Left renal pelvis (tissue), 4 donors: ENCODE measurements around the gene CYLD. TPM values are rescaled to one million over a fixed set of nuclear protein-coding genes. Genes with fewer than 3 reads are reported as not detected.

Source experiments
- DNase-seq, 4 donors: peaks; one replicate each; pipeline ENCODE4 v3.0.0-alpha.2; 2013; ENCODE audit warnings: low read depth in 4 of 4, low spot score in 3 of 4
- polyA plus RNA-seq, 4 donors: library from polyadenylated mRNA; unstranded; fragments of 120-200 nt; gene quantifications; one replicate each; pipeline ENCODE4 v1.2.1, GENCODE V29; 2013; ENCODE audit not compliant: insufficient read length in 4 of 4

CYLD gene
- polyA plus RNA-seq, 4 donors, result 24.9 to 29.5 (median 26.8) TPM

- DNase-seq, result no peak
Observed at GRCh38 chr16:50812876-50813466, 71.1 kb downstream of the CYLD start.

GRCh38 chr16:50814052-50814451 is 72.2 kb downstream of the CYLD start:
- no peak for DNase-seq

GRCh38 chr16:50814541-50814940 is 72.7 kb downstream of the CYLD start:
- no peak for DNase-seq

GRCh38 chr16:50815382-50815781 is 73.5 kb downstream of the CYLD start:
- no peak for DNase-seq

GRCh38 chr16:50816901-50817555 is 75.1 kb downstream of the CYLD start:
- no peak for DNase-seq

GRCh38 chr16:50818380-50818779 is 76.5 kb downstream of the CYLD start:
- DNase-seq, result no peak

- no peak for DNase-seq
Observed at GRCh38 chr16:50819706-50820105, 77.8 kb downstream of the CYLD start.

- no peak for DNase-seq
Observed at GRCh38 chr16:50820225-50820624, 78.3 kb downstream of the CYLD start.

GRCh38 chr16:50821586-50821985 is 79.7 kb downstream of the CYLD start:
- no peak for DNase-seq

GRCh38 chr16:50822671-50823070 is 80.8 kb downstream of the CYLD start:
- no peak for DNase-seq

GRCh38 chr16:50826797-50827316 is 85.0 kb downstream of the CYLD start:
- DNase-seq, result no peak

- no peak for DNase-seq
Observed at GRCh38 chr16:50828164-50828702, 86.3 kb downstream of the CYLD start.

GRCh38 chr16:50830698-50831097 is 88.8 kb downstream of the CYLD start:
- no peak for DNase-seq

- no peak for DNase-seq
Observed at GRCh38 chr16:50831751-50832150, 89.9 kb downstream of the CYLD start.

GRCh38 chr16:50833929-50834328 is 92.0 kb downstream of the CYLD start:
- DNase-seq, result no peak

- DNase-seq, result no peak
Observed at GRCh38 chr16:50834701-50835100, 92.8 kb downstream of the CYLD start.

GRCh38 chr16:50835358-50836060 is 93.6 kb downstream of the CYLD start:
- no peak for DNase-seq

- DNase-seq, result no peak
Observed at GRCh38 chr16:50836121-50836621, 94.3 kb downstream of the CYLD start.

- no peak for DNase-seq
Observed at GRCh38 chr16:50837324-50837723, 95.4 kb downstream of the CYLD start.

GRCh38 chr16:50838165-50838564 is 96.3 kb downstream of the CYLD start:
- DNase-seq, result no peak

- no peak for DNase-seq
Observed at GRCh38 chr16:50838885-50839284, 97.0 kb downstream of the CYLD start.
